Ishikawa (cell line): ENCODE measurements around the gene SEPTIN3.

ENCODE experiments used
- MAX ChIP-seq: IDR thresholded peaks from 2 replicates; pipeline ENCODE4 v1.6.1; 2012
- RAD21 ChIP-seq: IDR thresholded peaks from 2 replicates; pipeline ENCODE4 v1.6.1; 2012; ENCODE audit warnings: low read depth
- USF1 ChIP-seq: IDR thresholded peaks from 2 replicates; pipeline ENCODE4 v1.6.1; 2012
- YY1 ChIP-seq: IDR thresholded peaks from 2 replicates; pipeline ENCODE4 v1.6.1; 2012; ENCODE audit warnings: low read depth

GRCh38 chr22:41978732-41979131 lies 9.5 kb downstream of the SEPTIN3 start:
- TF ChIP-seq MAX (no peak), RAD21 (no peak), YY1 (no peak), USF1 (no peak)
